NB4 (cell line): Measurements from ENCODE around the gene POMP.

ENCODE experiments used
- DNase-seq: peaks from one replicate; pipeline ENCODE4 v3.0.0; 2010; ENCODE audit warnings: low read depth
- H3K4me3 ChIP-seq: one replicate; pipeline ENCODE4 v1.5.1; 2011; ENCODE audit warnings: mild to moderate bottlenecking, low read depth, low read length, moderate library complexity
- CTCF ChIP-seq: IDR thresholded peaks from one replicate; pipeline ENCODE4 v1.5.1; 2012; ENCODE audit warnings: low read depth, low read length
- MAX ChIP-seq: IDR thresholded peaks from 2 replicates; pipeline ENCODE4 v1.6.1; 2011; ENCODE audit warnings: low read depth, low read length
- MYC ChIP-seq: IDR thresholded peaks from 2 replicates; pipeline ENCODE4 v1.6.1; 2011; ENCODE audit warnings: low read depth, low read length
- POLR2A ChIP-seq: IDR thresholded peaks from 2 replicates; pipeline ENCODE4 v1.6.1; 2011; ENCODE audit warnings: mild to moderate bottlenecking; ENCODE audit not compliant: insufficient read length; ENCODE audit errors: extremely low read depth

POMP gene

GRCh38 chr13:28615916-28616446, 42.9 kb upstream of the POMP start:
- H3K4me3 ChIP-seq = no peak overlapping the region
- no peak for TF ChIP-seq CTCF
- no peak for TF ChIP-seq MYC
- no peak for TF ChIP-seq POLR2A
- DNase-seq = no peak

DNA sequence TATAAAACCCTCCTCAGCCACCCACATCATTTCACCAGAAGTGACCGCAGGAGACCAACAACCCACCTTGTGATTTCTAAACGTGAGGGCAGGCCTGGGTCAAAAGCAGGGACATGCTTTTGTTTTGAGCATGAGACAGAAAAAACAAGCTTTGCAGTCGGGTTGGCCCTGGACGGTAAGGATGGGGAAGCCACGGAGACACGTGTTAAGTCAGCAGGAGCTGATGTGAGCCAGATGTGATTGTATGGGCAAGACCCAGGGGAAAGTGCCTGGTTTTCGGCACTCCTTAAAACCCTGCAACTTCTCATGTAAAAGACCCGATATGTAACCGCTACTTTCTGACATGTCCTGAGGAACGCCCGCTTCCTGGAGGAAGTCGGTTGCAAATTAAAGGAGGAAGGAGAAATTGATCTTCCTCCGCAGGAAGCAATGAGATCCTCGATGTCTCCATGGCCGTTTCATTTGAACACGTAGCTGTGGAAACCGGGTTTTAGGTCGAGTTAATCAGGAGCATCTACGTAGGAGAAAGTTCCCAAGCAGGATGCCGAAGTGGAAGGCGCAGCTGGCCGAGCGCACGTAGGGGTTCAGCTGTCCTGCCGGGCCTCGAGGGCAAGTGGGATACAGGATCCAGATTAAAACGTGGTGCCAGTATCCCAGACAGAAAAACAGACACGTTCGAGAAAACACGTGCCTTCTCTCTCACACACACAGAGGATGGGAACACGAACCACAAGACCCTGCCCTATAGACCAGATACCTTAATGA, 40.5 kb upstream of the POMP start:
- no peak for TF ChIP-seq CTCF
- no peak for TF ChIP-seq MAX
- TF ChIP-seq POLR2A = no peak
- no peak for TF ChIP-seq MYC

GRCh38 chr13:28620011-28620830, 38.7 kb upstream of the POMP start:
- TF ChIP-seq MYC (no peak), MAX (no peak), POLR2A (no peak), CTCF (no peak)
- no peak overlapping the region for H3K4me3 ChIP-seq
- no peak for DNase-seq

More for the DNA sequence above, 40.5 kb upstream of the POMP start:
- no peak overlapping the region for H3K4me3 ChIP-seq
- DNase-seq = no peak

DNA sequence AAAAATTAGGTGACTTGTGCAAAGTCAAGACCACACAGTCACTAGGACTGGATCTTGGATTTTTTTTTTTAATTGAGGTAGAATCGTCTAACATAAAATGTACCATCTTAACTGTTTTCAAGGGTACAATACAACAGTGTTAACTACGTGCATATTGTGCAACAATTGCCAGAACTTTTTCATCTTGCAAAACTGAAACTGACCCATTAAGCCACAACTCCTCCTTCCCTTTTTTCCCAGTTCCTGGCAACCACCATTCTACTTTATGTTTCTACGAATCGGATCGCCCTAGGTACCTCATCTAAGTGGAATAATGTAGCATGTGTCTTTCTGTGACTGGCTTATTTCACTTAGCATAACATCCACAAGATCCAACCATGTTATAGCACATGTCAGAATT, 37.5 kb upstream of the POMP start:
- no peak overlapping the region for H3K4me3 ChIP-seq
- DNase-seq = peak; percentile 51
- TF ChIP-seq MYC (no peak), POLR2A (no peak), MAX (no peak), CTCF (no peak)

- TF ChIP-seq MAX (no peak), CTCF (no peak), MYC (0 out of 2 replicates have a peak, but pooled peaks have one; percentile 14)
- peak; percentile 29 for DNase-seq
- H3K4me3 ChIP-seq = no peak overlapping the region
Observed at GRCh38 chr13:28622286-28622685, 36.6 kb upstream of the POMP start.
